ENCODE results near the gene EP300.
"Not testable (repeated sequence)": the region's sequence is repeated elsewhere in the genome, so short reads cannot be mapped to it uniquely, and the experiment has no call there.

The EP300 gene

GRCh38 chr22:41106122-41106968 is 14.0 kb downstream of the EP300 start:
- no peak for DNase-seq (ENCODE audit: low read depth)
- no peak overlapping the region for H3K4me3 ChIP-seq (ENCODE audit: control insufficient read depth, low read depth, low read length)
- no peak for TF ChIP-seq CTCF (IDR thresholded peaks at IDR 0.05; ENCODE audit: control insufficient read depth, insufficient read depth, low read depth, low read length, missing control alignments)

GRCh38 chr22:41106969-41107325 is 14.6 kb downstream of the EP300 start:
- H3K4me3 ChIP-seq (ENCODE audit: control insufficient read depth, low read depth, low read length); DNase-seq (ENCODE audit: low read depth): not testable (repeated sequence)

GRCh38 chr22:41110968-41111367 is 18.6 kb downstream of the EP300 start:
- DNase-seq (ENCODE audit: low read depth) = no peak
- H3K4me3 ChIP-seq (ENCODE audit: control insufficient read depth, low read depth, low read length) = no peak overlapping the region
- TF ChIP-seq CTCF (IDR thresholded peaks at IDR 0.05; ENCODE audit: control insufficient read depth, insufficient read depth, low read depth, low read length, missing control alignments) = no peak

GRCh38 chr22:41116342-41116741 is 23.9 kb downstream of the EP300 start:
- TF ChIP-seq CTCF (IDR thresholded peaks at IDR 0.05; ENCODE audit: control insufficient read depth, insufficient read depth, low read depth, low read length, missing control alignments) = no peak
- DNase-seq (ENCODE audit: low read depth) = no peak
- H3K4me3 ChIP-seq (ENCODE audit: control insufficient read depth, low read depth, low read length) = no peak overlapping the region

- no peak for DNase-seq (ENCODE audit: low read depth)
- H3K4me3 ChIP-seq (ENCODE audit: control insufficient read depth, low read depth, low read length) = no peak overlapping the region
- TF ChIP-seq CTCF (IDR thresholded peaks at IDR 0.05; ENCODE audit: control insufficient read depth, insufficient read depth, low read depth, low read length, missing control alignments) = no peak
Observed at GRCh38 chr22:41117127-41117965, 25.0 kb downstream of the EP300 start.

- no peak overlapping the region for H3K4me3 ChIP-seq (ENCODE audit: control insufficient read depth, low read depth, low read length)
- no peak for DNase-seq (ENCODE audit: low read depth)
- no peak for TF ChIP-seq CTCF (IDR thresholded peaks at IDR 0.05; ENCODE audit: control insufficient read depth, insufficient read depth, low read depth, low read length, missing control alignments)
Observed at GRCh38 chr22:41123151-41123550, 30.8 kb downstream of the EP300 start.

GRCh38 chr22:41124086-41124485 is 31.7 kb downstream of the EP300 start:
- no peak for TF ChIP-seq CTCF (IDR thresholded peaks at IDR 0.05; ENCODE audit: control insufficient read depth, insufficient read depth, low read depth, low read length, missing control alignments)
- no peak overlapping the region for H3K4me3 ChIP-seq (ENCODE audit: control insufficient read depth, low read depth, low read length)

More at GRCh38 chr22:41124086-41124485, 31.7 kb downstream of the EP300 start:
- no peak for DNase-seq (ENCODE audit: low read depth)
